Tibial nerve (tissue), 3 donors: ENCODE measurements around the gene EIF2S1.

Experiments used
- POLR2A ChIP-seq, 2 donors: fragments of 450-650 bp; IDR thresholded peaks; one replicate each; pipeline ENCODE4 v1.6.1; 2017; ENCODE audit warnings: antibody characterized with exemption in 2 of 2, mild to moderate bottlenecking in 2 of 2, moderate library complexity in 2 of 2
- TF ChIP-seq, protein P1 (sequence below), 5 experiments: fragments of 200-600 bp in 3 of 5; fragments of 450-650 bp in 2 of 5; sonication (generic) in 3 of 5; IDR thresholded peaks; one replicate each; pipeline ENCODE4 v1.5.1; 2016 to 2019; ENCODE audit warnings: antibody characterized with exemption in 5 of 5, mild to moderate bottlenecking in 3 of 5, moderate library complexity in 2 of 5

DNA sequence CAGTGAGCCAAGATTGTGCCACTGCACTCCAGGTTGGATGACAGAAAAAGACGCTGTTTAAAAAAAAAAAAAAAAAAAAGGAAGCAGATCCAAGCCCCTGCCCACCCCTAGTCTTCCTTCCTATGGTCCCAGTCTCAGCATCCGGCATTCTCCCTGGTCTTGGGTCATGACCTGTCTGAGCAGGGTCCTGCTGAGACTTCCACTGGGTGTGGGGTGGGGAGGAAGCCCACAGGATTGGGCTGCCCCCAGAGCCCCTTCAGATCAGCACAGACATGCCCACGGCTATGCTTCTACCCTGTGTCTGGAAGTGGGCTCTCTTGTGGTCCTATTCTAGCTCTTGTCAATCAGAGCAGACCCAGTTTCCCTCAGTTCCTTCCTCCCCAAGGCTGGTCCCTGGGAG lies 64.4 kb downstream of the EIF2S1 start:
- TF ChIP-seq, protein P1, sequence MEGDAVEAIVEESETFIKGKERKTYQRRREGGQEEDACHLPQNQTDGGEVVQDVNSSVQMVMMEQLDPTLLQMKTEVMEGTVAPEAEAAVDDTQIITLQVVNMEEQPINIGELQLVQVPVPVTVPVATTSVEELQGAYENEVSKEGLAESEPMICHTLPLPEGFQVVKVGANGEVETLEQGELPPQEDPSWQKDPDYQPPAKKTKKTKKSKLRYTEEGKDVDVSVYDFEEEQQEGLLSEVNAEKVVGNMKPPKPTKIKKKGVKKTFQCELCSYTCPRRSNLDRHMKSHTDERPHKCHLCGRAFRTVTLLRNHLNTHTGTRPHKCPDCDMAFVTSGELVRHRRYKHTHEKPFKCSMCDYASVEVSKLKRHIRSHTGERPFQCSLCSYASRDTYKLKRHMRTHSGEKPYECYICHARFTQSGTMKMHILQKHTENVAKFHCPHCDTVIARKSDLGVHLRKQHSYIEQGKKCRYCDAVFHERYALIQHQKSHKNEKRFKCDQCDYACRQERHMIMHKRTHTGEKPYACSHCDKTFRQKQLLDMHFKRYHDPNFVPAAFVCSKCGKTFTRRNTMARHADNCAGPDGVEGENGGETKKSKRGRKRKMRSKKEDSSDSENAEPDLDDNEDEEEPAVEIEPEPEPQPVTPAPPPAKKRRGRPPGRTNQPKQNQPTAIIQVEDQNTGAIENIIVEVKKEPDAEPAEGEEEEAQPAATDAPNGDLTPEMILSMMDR (IDR thresholded peaks at IDR 0.05): no peak
- no peak for TF ChIP-seq POLR2A (IDR thresholded peaks at IDR 0.05)
